ENCODE measurements around the gene UQCRC2. TPM values are rescaled to one million over a fixed set of nuclear protein-coding genes. Genes with fewer than 3 reads are reported as not detected.

Gene UQCRC2
- polyA plus RNA-seq, 2 of the 4 experiments (the other 2 are of a cell fraction): 237 to 295 TPM

GRCh38 chr16:21990381-21990944 lies 37.3 kb downstream of the UQCRC2 start (continued):
- no peak for TF ChIP-seq MYC (IDR thresholded peaks at IDR 0.05; ENCODE audit: borderline replicate concordance, low read length)
- TF ChIP-seq MAZ (IDR thresholded peaks at IDR 0.05; ENCODE audit: borderline replicate concordance, low read depth, low read length): no peak
- no peak for TF ChIP-seq JUN (IDR thresholded peaks at IDR 0.05)
- TF ChIP-seq KDM5A (IDR thresholded peaks at IDR 0.05): no peak
- no peak for TF ChIP-seq NPAS2 (CRISPR knock-in tag; IDR thresholded peaks at IDR 0.05; ENCODE audit: borderline replicate concordance)

GRCh38 chr16:21991621-21992020 lies 38.5 kb downstream of the UQCRC2 start:
- Histone ChIP-seq H3K9me3 (no peaks in the 10 kb centered on the region), H3K4me3 (no peak overlapping the region), H3K4me2 (no peak overlapping the region), H3K4me1 (no peaks in the 10 kb centered on the region), H3K27ac (no peak overlapping the region)
- ChIA-PET POLR2A (interaction anchor here (0.6 kb wide), 1 partner anchor 38 kb away, joined by 3 read pairs; no protein-coding TSS in a partner anchor), CTCF (interaction anchor here (2.5 to 7.6 kb wide), 3 partner anchors 9 to 197 kb away, joined by 14 to 44 read pairs (median 43); partner anchors contain the start of gene PDZD9)
- TF ChIP-seq PBX3 (IDR thresholded peaks at IDR 0.05) (no peak), FOSB (CRISPR knock-in tag; IDR thresholded peaks at IDR 0.05) (no peak)
- no peak for ATAC-seq
- FAIRE-seq: no peak
- DNase-seq (ENCODE audit: low read depth in 1 of 2, low spot score in 1 of 2): no peak
- 82% methylated on average over 6 of the region's 6 CpGs for WGBS (ENCODE audit: missing lambda C conversion rate)

- Histone ChIP-seq H3K4me2 (no peak overlapping the region), H3K27ac (no peak overlapping the region), H3K9me3 (no peaks in the 10 kb centered on the region), H3K4me3 (no peak overlapping the region), H3K4me1 (no peaks in the 10 kb centered on the region)
- no peak for ATAC-seq
- ChIA-PET CTCF (interaction anchor here (0.7 to 7.6 kb wide), 6 partner anchors 44 to 194 kb away, joined by 3 to 43 read pairs (median 8); no protein-coding TSS in a partner anchor), POLR2A (no interaction called here)
- 85% methylated on average over 13 of the region's 13 CpGs for WGBS (ENCODE audit: missing lambda C conversion rate)
- DNase-seq (ENCODE audit: low read depth in 1 of 2, low spot score in 1 of 2): no peak
- TF ChIP-seq SREBF2 (IDR thresholded peaks at IDR 0.05): no peak
- TF ChIP-seq USF2 (IDR thresholded peaks at IDR 0.05): no peak
- no peak for TF ChIP-seq POLR2A (IDR thresholded peaks at IDR 0.05; ENCODE audit: low read length)
- no peak for TF ChIP-seq MAX (IDR thresholded peaks at IDR 0.05)
- no peak for TF ChIP-seq NR3C1 (IDR thresholded peaks at IDR 0.05)
- no peak for TF ChIP-seq FOXS1 (CRISPR knock-in tag; IDR thresholded peaks at IDR 0.05)
- no peak for TF ChIP-seq SMC3 (IDR thresholded peaks at IDR 0.05)
- no peak for TF ChIP-seq NFE2L2 (conservative IDR thresholded peaks at IDR 0.05; ENCODE audit: low read length)
- no peak for TF ChIP-seq KDM5A (IDR thresholded peaks at IDR 0.05)
- TF ChIP-seq HOXB13 (CRISPR knock-in tag; IDR thresholded peaks at IDR 0.05; ENCODE audit: low read depth): no peak
- no peak for TF ChIP-seq POLR2AphosphoS2 (conservative IDR thresholded peaks at IDR 0.05; ENCODE audit: low read length)
- no peak for FAIRE-seq
Observed at GRCh38 chr16:21994856-21995465, 41.8 kb downstream of the UQCRC2 start.

GRCh38 chr16:21996923-21997696 lies 43.9 kb downstream of the UQCRC2 start:
- Histone ChIP-seq H3K4me3 (no peak overlapping the region), H3K27ac (no peak overlapping the region), H3K4me1 (peaks cover 7% of the 10 kb centered on the region; the same call in 1 of the 3 replicates), H3K9me3 (no peaks in the 10 kb centered on the region), H3K4me2 (no peak overlapping the region)
- TF ChIP-seq REST (IDR thresholded peaks at IDR 0.05): no peak
- WGBS (ENCODE audit: missing lambda C conversion rate): 82% methylated on average over 9 of the region's 9 CpGs
- ChIA-PET CTCF (interaction anchor here (0.8 to 13.7 kb wide), 5 partner anchors 82 to 192 kb away, joined by 3 to 226 read pairs (median 9); no protein-coding TSS in a partner anchor), POLR2A (interaction anchor here (0.6 kb wide), 1 partner anchor 23 kb away, joined by 3 read pairs; no protein-coding TSS in a partner anchor)
- FAIRE-seq (no peak), ATAC-seq (no peak), DNase-seq (ENCODE audit: low read depth in 1 of 2, low spot score in 1 of 2) (no peak)
